GM23338 (cell line): ENCODE data around the gene SYNDIG1L. TPM values are rescaled to one million over a fixed set of nuclear protein-coding genes. Genes with fewer than 3 reads are reported as not detected.

Experiments
- ATAC-seq: fragments of 200-7000 bp; cut with Tn5 transposase; 3 replicates; pipeline ENCODE4 v1.9.1; 2020
- DNase-seq: peaks from one replicate; pipeline ENCODE4 v3.0.0-alpha.2; 2015; ENCODE audit warnings: low spot score
- H2AFZ ChIP-seq: fragments of 200-600 bp; sonication (generic); 2 replicates; pipeline ENCODE4 v1.8.0; 2016; ENCODE audit warnings: antibody characterized with exemption, mild to moderate bottlenecking, moderate library complexity
- H3F3A ChIP-seq: fragments of 200-600 bp; sonication (generic); replicated peaks from 2 replicates; pipeline ENCODE4 v1.8.0; 2017; ENCODE audit warnings: antibody characterized with exemption, mixed run types, low read depth
- H3K27ac ChIP-seq: fragments of 200-600 bp; sonication (generic); 2 replicates; pipeline ENCODE4 v1.6.1; 2016; ENCODE audit warnings: low read depth
- H3K27me3 ChIP-seq: fragments of 200-600 bp; sonication (generic); 2 replicates; pipeline ENCODE4 v1.8.0; 2016; ENCODE audit warnings: mild to moderate bottlenecking, mixed run types, moderate library complexity; ENCODE audit not compliant: insufficient read depth
- H3K36me3 ChIP-seq: fragments of 200-600 bp; sonication (generic); 2 replicates; pipeline ENCODE4 v1.8.0; 2016; ENCODE audit warnings: mild to moderate bottlenecking; ENCODE audit not compliant: insufficient read depth
- H3K4me1 ChIP-seq: fragments of 200-600 bp; sonication (generic); 2 replicates; pipeline ENCODE4 v1.8.0; 2016; ENCODE audit warnings: mild to moderate bottlenecking, moderate library complexity; ENCODE audit not compliant: insufficient read depth
- H3K4me2 ChIP-seq: fragments of 200-600 bp; sonication (generic); 2 replicates; pipeline ENCODE4 v1.7.1; 2017; ENCODE audit warnings: mixed run types
- H3K4me3 ChIP-seq: fragments of 200-600 bp; sonication (generic); 2 replicates; pipeline ENCODE4 v1.6.1; 2016; ENCODE audit warnings: mixed run types
- H3K79me2 ChIP-seq: fragments of 200-600 bp; sonication (generic); replicated peaks from 2 replicates; pipeline ENCODE4 v1.8.0; 2017; ENCODE audit warnings: mild to moderate bottlenecking; ENCODE audit not compliant: insufficient read depth
- H3K9me2 ChIP-seq: fragments of 200-600 bp; sonication (generic); 2 replicates; pipeline ENCODE4 v1.8.0; 2017; ENCODE audit not compliant: insufficient read depth
- H4K20me1 ChIP-seq: fragments of 200-600 bp; sonication (generic); replicated peaks from 2 replicates; pipeline ENCODE4 v1.8.0; 2017; ENCODE audit warnings: mild to moderate bottlenecking; ENCODE audit not compliant: insufficient read depth
- H3K27ac Mint-ChIP-seq: 2 replicates; pipeline ENCODE4 v1.8.0; 2020; ENCODE audit warnings: inconsistent platforms, mild to moderate bottlenecking, moderate library complexity, mixed read lengths
- H3K27me3 Mint-ChIP-seq: 3 replicates; pipeline ENCODE4 v1.8.0; 2022; ENCODE audit warnings: low read depth, mild to moderate bottlenecking, moderate library complexity, mixed read lengths, inconsistent platforms; ENCODE audit not compliant: insufficient read depth, poor library complexity
- H3K36me3 Mint-ChIP-seq: 3 replicates; pipeline ENCODE4 v1.8.0; 2021; ENCODE audit warnings: low read depth, mild to moderate bottlenecking, inconsistent platforms, moderate library complexity, mixed read lengths
- H3K4me1 Mint-ChIP-seq: 3 replicates; pipeline ENCODE4 v1.8.0; 2020; ENCODE audit warnings: mild to moderate bottlenecking, inconsistent platforms, mixed read lengths
- H3K4me3 Mint-ChIP-seq: 3 replicates; pipeline ENCODE4 v1.8.0; 2021; ENCODE audit warnings: moderate library complexity, mild to moderate bottlenecking, inconsistent platforms, mixed read lengths
- H3K9me3 Mint-ChIP-seq: 3 replicates; pipeline ENCODE4 v1.8.0; 2020; ENCODE audit warnings: moderate library complexity, mild to moderate bottlenecking, inconsistent platforms, mixed read lengths
- CTCF ChIP-seq, 2 experiments: fragments of 200-600 bp in 1 of 2; sonication (generic) in 1 of 2; conservative IDR thresholded peaks; 2 replicates each; pipeline versions ENCODE4 v1.5.1 to v1.6.1; 2016 to 2017; ENCODE audit warnings: antibody characterized with exemption in 2 of 2, low read depth in 2 of 2, mild to moderate bottlenecking in 2 of 2, moderate library complexity in 1 of 2
- ETS1 ChIP-seq: IDR thresholded peaks from 2 replicates; pipeline ENCODE4 v1.6.1; 2016; ENCODE audit warnings: antibody characterized with exemption
- JUNB ChIP-seq: IDR thresholded peaks from one replicate; pipeline ENCODE4 v1.6.1; 2016; ENCODE audit warnings: antibody characterized with exemption; ENCODE audit not compliant: unreplicated experiment
- REST ChIP-seq: IDR thresholded peaks from one replicate; pipeline ENCODE4 v1.6.1; 2018; ENCODE audit warnings: antibody characterized with exemption; ENCODE audit not compliant: unreplicated experiment
- STAT1 ChIP-seq: IDR thresholded peaks from one replicate; pipeline ENCODE4 v1.6.1; 2016; ENCODE audit warnings: antibody characterized with exemption; ENCODE audit not compliant: unreplicated experiment
- ZNF114 ChIP-seq: fragments of 250-450 bp; sonication (Bioruptor Pico); IDR thresholded peaks from 2 replicates; pipeline ENCODE4 v1.5.0; 2020; ENCODE audit warnings: mild to moderate bottlenecking, moderate library complexity
- ZNF331 ChIP-seq: fragments of 250-450 bp; sonication (Bioruptor Pico); IDR thresholded peaks from 2 replicates; pipeline ENCODE4 v1.5.0; 2020; ENCODE audit warnings: low read depth, mild to moderate bottlenecking, moderate library complexity
- ZNF462 ChIP-seq: fragments of 250-450 bp; sonication (Bioruptor Pico); IDR thresholded peaks from 2 replicates; pipeline ENCODE4 v1.5.0; 2020; ENCODE audit warnings: mild to moderate bottlenecking, moderate library complexity
- polyA plus RNA-seq: library from polyadenylated mRNA; unstranded; fragments of >200 nt; fragmentation: Nextera tagmentation; extraction: Ambion mirVana; gene quantifications from 2 replicates; pipeline ENCODE4 v1.2.1, GENCODE V29; 2016
- total RNA-seq: library from RNA; depleted of rRNA; stranded (reverse); fragments of >200 nt; shearing (Covaris generic); gene quantifications from 2 replicates; pipeline ENCODE4 v1.2.3, GENCODE V29; 2014

SYNDIG1L gene
- total and polyA plus RNA-seq, 2 experiments from 2014 or later: 0.65 to 2.1 TPM

GRCh38 chr14:74404435-74404834 is 21.6 kb downstream of the SYNDIG1L start (continued):
- TF ChIP-seq JUNB: no peak
- TF ChIP-seq STAT1: no peak
- TF ChIP-seq ETS1: no peak
- TF ChIP-seq CTCF (conservative IDR thresholded peaks at IDR 0.05; ENCODE audit: low read depth in 2 of 2): no peak
- no peak for TF ChIP-seq ZNF331 (CRISPR knock-in tag)
- TF ChIP-seq ZNF114 (CRISPR knock-in tag): no peak
- no peak for TF ChIP-seq REST

GRCh38 chr14:74403619-74404417 is 22.2 kb downstream of the SYNDIG1L start:
- Mint-ChIP-seq H3K27me3 (peaks cover 16% of the 10 kb centered on the region), H3K36me3 (no peaks in the 10 kb centered on the region; the same call in 1 of the 3 replicates), H3K4me1 (peaks cover 43% of the 10 kb centered on the region), H3K9me3 (no peaks in the 10 kb centered on the region), H3K27ac (no peak overlapping the region; the same call in 1 of the 2 replicates), H3K4me3 (no peak overlapping the region)
- H3K27ac ChIP-seq: no peak overlapping the region
- H3K9me2 ChIP-seq: no peaks in the 10 kb centered on the region
- H2AFZ ChIP-seq: no peak overlapping the region
- H4K20me1 ChIP-seq: no peaks in the 10 kb centered on the region
- peaks cover 18% of the 10 kb centered on the region for H3F3A ChIP-seq
- H3K4me2 ChIP-seq: no peak overlapping the region
- peaks cover 39% of the 10 kb centered on the region for H3K4me1 ChIP-seq
- DNase-seq (no peak), ATAC-seq (no peak)
- no peak overlapping the region for H3K4me3 ChIP-seq
- no peaks in the 10 kb centered on the region for H3K27me3 ChIP-seq
- H3K36me3 ChIP-seq: no peaks in the 10 kb centered on the region
- H3K79me2 ChIP-seq: no peaks in the 10 kb centered on the region
- no peak for TF ChIP-seq ZNF331 (CRISPR knock-in tag)
- TF ChIP-seq ZNF462 (CRISPR knock-in tag): no peak
- TF ChIP-seq JUNB: no peak
